ENCODE measurements around the gene ALPK1. TPM values are rescaled to one million over a fixed set of nuclear protein-coding genes. Genes with fewer than 3 reads are reported as not detected.

The ALPK1 gene
- polyA plus RNA-seq, 1 of the 3 experiments (the other 2 are of a cell fraction), result 2.8 TPM

DNA sequence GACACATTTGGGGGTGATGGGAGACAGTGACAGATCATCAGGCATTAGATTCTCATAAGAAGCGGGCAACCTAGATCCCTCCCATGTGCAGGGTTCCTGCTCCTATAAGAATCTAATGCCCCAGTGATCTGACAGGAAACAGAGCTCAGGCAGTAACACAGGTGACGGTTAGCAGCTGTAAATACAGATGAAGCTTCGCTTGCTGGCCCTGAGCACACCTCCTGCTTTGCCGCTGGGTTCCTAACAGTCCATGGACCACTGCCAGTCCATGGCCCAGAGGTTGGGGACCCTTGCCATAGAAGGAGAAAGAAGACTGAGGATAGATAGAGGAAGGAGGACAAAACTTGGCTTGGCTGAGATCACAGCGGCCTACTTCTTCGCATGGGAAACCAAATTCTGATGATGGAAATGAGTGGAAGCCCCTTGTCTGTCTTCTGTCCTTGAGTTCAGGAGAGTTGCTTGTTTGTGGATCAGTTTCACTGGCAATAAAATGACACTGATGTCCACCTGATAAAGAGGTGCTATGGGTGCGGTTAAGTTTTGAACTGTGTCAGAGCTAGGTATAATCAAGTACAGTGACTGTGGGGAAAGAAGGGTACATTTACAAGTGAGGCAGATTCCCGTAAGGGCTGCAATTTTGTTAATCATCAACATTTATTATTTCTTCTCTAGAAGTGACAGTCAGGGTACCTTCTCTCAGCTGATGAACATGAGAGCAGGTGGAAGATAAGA, 9.7 kb upstream of the ALPK1 start (continued):
- TF ChIP-seq, protein P1, sequence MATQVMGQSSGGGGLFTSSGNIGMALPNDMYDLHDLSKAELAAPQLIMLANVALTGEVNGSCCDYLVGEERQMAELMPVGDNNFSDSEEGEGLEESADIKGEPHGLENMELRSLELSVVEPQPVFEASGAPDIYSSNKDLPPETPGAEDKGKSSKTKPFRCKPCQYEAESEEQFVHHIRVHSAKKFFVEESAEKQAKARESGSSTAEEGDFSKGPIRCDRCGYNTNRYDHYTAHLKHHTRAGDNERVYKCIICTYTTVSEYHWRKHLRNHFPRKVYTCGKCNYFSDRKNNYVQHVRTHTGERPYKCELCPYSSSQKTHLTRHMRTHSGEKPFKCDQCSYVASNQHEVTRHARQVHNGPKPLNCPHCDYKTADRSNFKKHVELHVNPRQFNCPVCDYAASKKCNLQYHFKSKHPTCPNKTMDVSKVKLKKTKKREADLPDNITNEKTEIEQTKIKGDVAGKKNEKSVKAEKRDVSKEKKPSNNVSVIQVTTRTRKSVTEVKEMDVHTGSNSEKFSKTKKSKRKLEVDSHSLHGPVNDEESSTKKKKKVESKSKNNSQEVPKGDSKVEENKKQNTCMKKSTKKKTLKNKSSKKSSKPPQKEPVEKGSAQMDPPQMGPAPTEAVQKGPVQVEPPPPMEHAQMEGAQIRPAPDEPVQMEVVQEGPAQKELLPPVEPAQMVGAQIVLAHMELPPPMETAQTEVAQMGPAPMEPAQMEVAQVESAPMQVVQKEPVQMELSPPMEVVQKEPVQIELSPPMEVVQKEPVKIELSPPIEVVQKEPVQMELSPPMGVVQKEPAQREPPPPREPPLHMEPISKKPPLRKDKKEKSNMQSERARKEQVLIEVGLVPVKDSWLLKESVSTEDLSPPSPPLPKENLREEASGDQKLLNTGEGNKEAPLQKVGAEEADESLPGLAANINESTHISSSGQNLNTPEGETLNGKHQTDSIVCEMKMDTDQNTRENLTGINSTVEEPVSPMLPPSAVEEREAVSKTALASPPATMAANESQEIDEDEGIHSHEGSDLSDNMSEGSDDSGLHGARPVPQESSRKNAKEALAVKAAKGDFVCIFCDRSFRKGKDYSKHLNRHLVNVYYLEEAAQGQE (IDR thresholded peaks at IDR 0.05; ENCODE audit: low read depth, low read length), result no peak
- TF ChIP-seq MEF2A (IDR thresholded peaks at IDR 0.05; ENCODE audit: borderline replicate concordance, low read depth) (no peak), FOXJ3 (CRISPR knock-in tag; IDR thresholded peaks at IDR 0.05) (no peak)

- DNase-seq, result no peak
- Histone ChIP-seq H3K9me3 (no peaks in the 10 kb centered on the region), H3K27ac (ENCODE audit: low read depth in 2 of 2, low read length in 1 of 2) (no peak overlapping the region), H3K4me1 (ENCODE audit: control insufficient read depth in 1 of 2, insufficient read depth in 2 of 2, low read depth in 1 of 2, low read length in 1 of 2) (peaks cover 0 to 11% of the 10 kb centered on the region in 2 experiments; a peak in 2 of 4 replicates), H3K9me2 (no peaks in the 10 kb centered on the region), H3F3A (replicated peaks; ENCODE audit: insufficient read depth) (no peaks in the 10 kb centered on the region), H3K4me2 (no peak overlapping the region), H3K9ac (no peak overlapping the region), H4K20me1 (ENCODE audit: insufficient read depth) (no peaks in the 10 kb centered on the region), H3K27me3 (ENCODE audit: insufficient read depth) (no peaks in the 10 kb centered on the region), H3K4me3 (ENCODE audit: low read depth in 2 of 2, low read length in 1 of 2) (no peak overlapping the region), H3K79me2 (ENCODE audit: insufficient read depth) (peaks cover 21% of the 10 kb centered on the region; the same call in 1 of the 2 replicates), H2AFZ (ENCODE audit: low read depth) (no peak overlapping the region; the same call in 1 of the 2 replicates), H3K36me3 (replicated peaks in 1 of 2; ENCODE audit: control insufficient read depth in 1 of 2, insufficient read depth in 2 of 2, low read length in 1 of 2) (no peaks in the 10 kb centered on the region)
- POLR2A ChIA-PET, result no interaction called here
- no peak for TF ChIP-seq EZH2phosphoT487 (IDR thresholded peaks at IDR 0.05; ENCODE audit: borderline replicate concordance, low read depth)
- TF ChIP-seq JUND (IDR thresholded peaks at IDR 0.05), result no peak
- no peak for TF ChIP-seq RCOR1 (IDR thresholded peaks at IDR 0.05; ENCODE audit: low read length)
- WGBS (ENCODE audit: low lambda C conversion rate), result 88% methylated on average over 3 of the region's 3 CpGs
- CTCF ChIA-PET, result no interaction called here
Observed at GRCh38 chr4:112288455-112288854, 8.7 kb upstream of the ALPK1 start.

DNA sequence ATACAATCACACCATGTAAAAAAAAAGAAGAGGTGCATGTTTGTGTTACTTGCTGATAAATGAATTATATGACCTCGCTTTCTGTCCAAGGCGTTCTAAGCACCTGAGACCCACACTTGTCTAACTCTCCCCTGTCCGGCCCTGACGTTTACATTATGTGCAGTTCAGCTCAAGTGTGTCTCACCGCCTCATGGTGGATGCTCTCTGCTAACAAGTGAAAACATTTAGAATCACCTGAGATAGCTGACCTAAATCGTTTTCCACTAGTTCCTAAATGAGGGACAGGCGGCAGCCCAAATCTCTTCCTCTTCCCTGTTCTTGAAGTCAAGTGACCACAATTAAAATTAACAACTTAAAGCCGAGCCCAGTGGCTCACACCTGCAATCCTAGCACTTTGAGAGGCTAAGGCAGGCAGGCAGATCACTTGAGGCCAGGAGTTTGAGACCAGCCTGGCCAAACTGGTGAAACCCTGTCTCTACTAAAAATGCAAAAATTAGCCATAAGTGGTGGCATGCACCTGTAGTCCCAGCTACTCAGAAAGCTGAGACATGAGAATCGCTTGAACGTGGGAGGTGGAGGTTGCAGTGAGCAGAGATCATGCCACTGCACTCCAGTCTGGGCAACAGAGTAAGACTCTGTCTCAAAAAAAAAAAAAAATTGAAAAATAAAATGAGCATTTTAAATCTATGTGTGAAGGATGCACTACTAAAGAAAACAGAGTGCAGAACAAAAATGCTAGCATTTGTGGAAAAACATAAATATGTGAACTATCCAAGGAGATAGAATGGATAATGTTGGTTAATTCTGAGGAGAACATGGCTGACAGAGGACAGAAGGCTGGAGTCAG, 7.5 kb upstream of the ALPK1 start:
- H2AFZ ChIP-seq (ENCODE audit: low read depth), result no peak overlapping the region
- no peaks in the 10 kb centered on the region for H3K9me3 ChIP-seq
- H3K4me2 ChIP-seq, result no peak overlapping the region
- H3F3A ChIP-seq (replicated peaks; ENCODE audit: insufficient read depth), result no peaks in the 10 kb centered on the region
- 89% methylated on average over 10 of the region's 10 CpGs for WGBS (ENCODE audit: low lambda C conversion rate)
- peaks cover 10% of the 10 kb centered on the region; the same call in 1 of the 2 replicates for H3K79me2 ChIP-seq (ENCODE audit: insufficient read depth)
- POLR2A ChIA-PET, result no interaction called here
- H3K4me3 ChIP-seq (ENCODE audit: low read depth in 2 of 2, low read length in 1 of 2), result no peak overlapping the region
- no peak for DNase-seq
- no peaks in the 10 kb centered on the region for H3K9me2 ChIP-seq
- no peaks in the 10 kb centered on the region for H4K20me1 ChIP-seq (ENCODE audit: insufficient read depth)
- H3K27me3 ChIP-seq (ENCODE audit: insufficient read depth), result no peaks in the 10 kb centered on the region
- TF ChIP-seq PBX3 (IDR thresholded peaks at IDR 0.05), result no peak
- no peak overlapping the region for H3K9ac ChIP-seq
- CTCF ChIA-PET, result interaction anchor here (0.7 kb wide), 1 partner anchor 315 kb away, joined by 3 read pairs; no protein-coding TSS in a partner anchor
- no peaks in the 10 kb centered on the region for H3K36me3 ChIP-seq (replicated peaks in 1 of 2; ENCODE audit: control insufficient read depth in 1 of 2, insufficient read depth in 2 of 2, low read length in 1 of 2)
- no peak overlapping the region for H3K27ac ChIP-seq (ENCODE audit: low read depth in 2 of 2, low read length in 1 of 2)
- peaks cover 0 to 5% of the 10 kb centered on the region in 2 experiments; a peak in 1 of 4 replicates for H3K4me1 ChIP-seq (ENCODE audit: control insufficient read depth in 1 of 2, insufficient read depth in 2 of 2, low read depth in 1 of 2, low read length in 1 of 2)
